GM13977 (cell line): ENCODE results near the gene MPZL2.

Experiments
- DNase-seq: peaks from one replicate; pipeline ENCODE4 v3.0.0; 2012; ENCODE audit warnings: low spot score
- in situ Hi-C: fragments of 300-500 bp; cut with MboI; formaldehyde crosslinking; loops from one replicate; pipeline ENCODE4 v1.12.0; 2022; ENCODE audit warnings: low sequenced_read_pairs, low pct_unique_long_range_greater_than_20kb, mixed read lengths, inconsistent platforms; ENCODE audit not compliant: unreplicated experiment
- TF ChIP-seq, protein P1 (sequence below): IDR thresholded peaks from 2 replicates; pipeline ENCODE4 v1.5.1; 2012; ENCODE audit warnings: mild to moderate bottlenecking, control low read depth; ENCODE audit not compliant: insufficient read depth; ENCODE audit errors: extremely low read depth, missing control alignments

Gene MPZL2

GRCh38 chr11:118275176-118275575 lies 11.1 kb upstream of the MPZL2 start:
- TF ChIP-seq, protein P1, sequence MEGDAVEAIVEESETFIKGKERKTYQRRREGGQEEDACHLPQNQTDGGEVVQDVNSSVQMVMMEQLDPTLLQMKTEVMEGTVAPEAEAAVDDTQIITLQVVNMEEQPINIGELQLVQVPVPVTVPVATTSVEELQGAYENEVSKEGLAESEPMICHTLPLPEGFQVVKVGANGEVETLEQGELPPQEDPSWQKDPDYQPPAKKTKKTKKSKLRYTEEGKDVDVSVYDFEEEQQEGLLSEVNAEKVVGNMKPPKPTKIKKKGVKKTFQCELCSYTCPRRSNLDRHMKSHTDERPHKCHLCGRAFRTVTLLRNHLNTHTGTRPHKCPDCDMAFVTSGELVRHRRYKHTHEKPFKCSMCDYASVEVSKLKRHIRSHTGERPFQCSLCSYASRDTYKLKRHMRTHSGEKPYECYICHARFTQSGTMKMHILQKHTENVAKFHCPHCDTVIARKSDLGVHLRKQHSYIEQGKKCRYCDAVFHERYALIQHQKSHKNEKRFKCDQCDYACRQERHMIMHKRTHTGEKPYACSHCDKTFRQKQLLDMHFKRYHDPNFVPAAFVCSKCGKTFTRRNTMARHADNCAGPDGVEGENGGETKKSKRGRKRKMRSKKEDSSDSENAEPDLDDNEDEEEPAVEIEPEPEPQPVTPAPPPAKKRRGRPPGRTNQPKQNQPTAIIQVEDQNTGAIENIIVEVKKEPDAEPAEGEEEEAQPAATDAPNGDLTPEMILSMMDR: no peak
- no peak for DNase-seq
- in situ Hi-C loops: no loop called here

DNA sequence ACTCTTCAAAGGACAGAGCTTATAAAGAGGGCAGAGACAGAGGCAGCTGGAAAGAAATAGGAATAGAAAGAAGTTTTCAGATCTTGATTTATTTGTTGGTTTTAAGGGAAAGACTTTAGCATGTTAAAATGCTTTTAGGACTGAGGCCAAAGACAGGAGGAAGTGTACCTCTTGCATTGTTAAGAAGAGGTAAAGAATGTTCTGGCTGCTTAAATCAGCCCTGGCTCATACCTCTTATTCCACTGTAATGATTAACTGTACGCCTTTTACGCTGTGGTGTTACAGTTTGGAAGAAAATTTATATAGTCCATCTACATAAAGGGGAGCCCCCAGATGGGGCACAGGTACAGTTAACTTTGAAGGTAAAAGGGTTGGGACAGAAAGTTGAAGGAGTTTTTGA lies 10.1 kb upstream of the MPZL2 start:
- DNase-seq: no peak
- in situ Hi-C loops: no loop called here
- TF ChIP-seq, protein P1: no peak

DNA sequence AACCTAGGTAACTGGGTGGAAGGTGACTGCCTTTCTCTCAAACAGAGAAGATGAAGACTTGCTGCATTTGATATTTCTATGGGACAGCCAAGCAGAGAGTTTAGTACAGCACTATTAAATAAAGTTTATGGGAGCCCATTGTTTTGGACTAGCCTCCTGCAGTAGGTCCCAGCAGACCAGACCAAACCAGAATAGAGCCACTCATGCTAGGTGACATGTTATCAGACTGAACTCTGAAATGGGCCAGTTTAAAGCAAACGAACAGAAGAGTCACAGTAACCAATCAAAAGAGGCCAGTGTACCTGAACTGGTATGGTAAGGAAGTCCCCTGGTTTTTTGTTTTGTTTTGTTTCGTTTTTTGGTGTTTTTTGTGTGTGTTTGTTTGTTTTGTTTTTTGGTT lies 7.9 kb upstream of the MPZL2 start:
- DNase-seq: no peak
- TF ChIP-seq, protein P1: no peak
- in situ Hi-C loops: no loop called here

DNA sequence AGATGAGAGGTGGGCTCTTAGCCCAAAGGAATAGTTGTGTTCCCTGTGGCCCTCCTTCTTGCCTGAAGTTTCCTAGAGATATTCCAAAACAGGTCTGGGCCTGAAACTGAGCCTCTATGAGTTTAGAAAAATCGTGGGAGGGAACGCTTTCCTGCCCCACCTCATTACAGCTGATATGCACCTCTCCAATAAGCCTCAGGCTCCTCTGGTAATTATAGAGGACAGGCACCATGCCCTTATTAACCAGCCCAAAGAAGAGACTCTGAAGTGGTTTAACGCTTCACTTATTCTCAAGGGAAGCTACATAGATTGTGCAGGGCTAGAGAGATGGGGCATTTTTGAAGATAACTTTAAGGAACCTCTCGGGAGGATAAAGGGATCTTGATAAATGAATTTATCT lies 3.4 kb upstream of the MPZL2 start:
- DNase-seq: no peak
- TF ChIP-seq, protein P1: no peak
- in situ Hi-C loops: no loop called here

GRCh38 chr11:118265954-118266353 lies 1.9 kb upstream of the MPZL2 start:
- TF ChIP-seq, protein P1: no peak
- in situ Hi-C loops: no loop called here
- no peak for DNase-seq

DNA sequence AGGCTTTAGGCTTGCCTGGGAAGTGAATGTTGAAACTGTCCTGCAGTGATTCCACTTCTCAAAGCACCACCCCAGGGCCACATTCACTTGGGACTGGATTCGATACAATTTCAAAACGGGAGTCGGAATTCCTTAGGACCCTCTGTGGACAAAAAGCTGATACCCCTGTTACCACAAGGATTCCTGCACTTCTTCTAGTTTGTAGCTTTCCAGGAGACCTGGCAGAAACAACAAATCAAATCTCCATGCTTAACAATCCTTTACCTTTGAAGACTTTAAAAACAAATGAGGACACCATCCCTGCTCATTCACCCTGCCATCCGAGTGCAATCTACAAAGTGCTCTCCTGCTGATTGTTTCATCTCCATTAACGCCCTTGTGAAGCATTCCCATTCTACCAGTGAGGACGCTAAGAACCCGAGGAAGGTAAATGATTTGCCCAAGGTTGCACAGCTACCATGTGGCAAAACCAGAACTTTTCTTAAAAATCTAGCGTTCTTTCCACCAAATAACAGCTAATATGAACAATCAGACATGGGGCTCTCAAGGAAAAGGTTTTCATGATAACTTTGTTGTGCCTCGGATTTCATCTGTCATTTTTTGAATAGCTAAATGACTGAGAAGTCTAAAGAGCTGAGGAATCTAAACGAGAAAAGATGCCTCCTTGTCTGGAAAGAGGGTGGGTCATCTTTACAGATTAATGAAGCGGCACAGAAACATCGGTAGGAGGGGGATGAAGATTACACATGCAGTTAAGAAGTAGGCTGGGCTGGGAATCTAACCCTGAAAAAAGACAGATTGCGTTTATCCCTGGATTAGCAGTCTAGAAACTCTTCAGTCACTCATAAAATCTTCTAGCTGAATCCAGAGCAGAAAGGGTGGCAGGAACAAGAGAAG lies 720 bp upstream of the MPZL2 start:
- in situ Hi-C loops: no loop called here
- no peak for DNase-seq
- TF ChIP-seq, protein P1: no peak

DNA sequence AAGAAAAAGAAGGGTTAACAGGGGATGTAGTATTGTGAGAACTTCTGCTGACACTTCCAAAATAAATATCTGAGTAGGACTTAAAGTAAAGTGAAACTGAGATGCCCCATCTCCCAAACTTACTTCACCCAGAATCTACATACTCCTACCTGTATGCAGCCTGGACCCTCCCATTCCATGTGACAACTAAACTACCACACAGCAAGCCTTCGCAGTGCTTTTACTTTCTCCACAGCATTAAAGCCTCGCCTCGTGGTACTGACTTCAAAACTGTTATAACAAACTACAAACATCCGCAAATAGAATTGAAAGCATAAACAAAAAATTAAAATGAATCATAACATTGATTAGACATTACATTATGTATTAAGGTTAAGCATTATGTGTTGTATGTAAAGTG lies 985 bp downstream of the MPZL2 start:
- in situ Hi-C loops: no loop called here
- DNase-seq: no peak
- TF ChIP-seq, protein P1: no peak
